Fibroblast of the conjunctiva (primary cell): ENCODE results near the gene SLX9.

Source experiments
- DNase-seq: peaks from one replicate; pipeline ENCODE4 v3.0.0-alpha.2; 2010; ENCODE audit warnings: low read depth

The SLX9 gene

GRCh38 chr21:44930543-44930981 lies 9.3 kb upstream of the SLX9 start:
- no peak for DNase-seq

- no peak for DNase-seq
Observed at GRCh38 chr21:44931137-44931500, 8.7 kb upstream of the SLX9 start.

GRCh38 chr21:44931501-44932407 lies 8.1 kb upstream of the SLX9 start:
- DNase-seq, result no peak

GRCh38 chr21:44932408-44933181 lies 7.2 kb upstream of the SLX9 start:
- no peak for DNase-seq

GRCh38 chr21:44933199-44933917 lies 6.5 kb upstream of the SLX9 start:
- no peak for DNase-seq

- no peak for DNase-seq
Observed at GRCh38 chr21:44933918-44934260, 5.9 kb upstream of the SLX9 start.

GRCh38 chr21:44934276-44934675 lies 5.6 kb upstream of the SLX9 start:
- no peak for DNase-seq

GRCh38 chr21:44934797-44935532 lies 4.9 kb upstream of the SLX9 start:
- DNase-seq, result no peak

GRCh38 chr21:44935533-44935927 lies 4.3 kb upstream of the SLX9 start:
- no peak for DNase-seq

- no peak for DNase-seq
Observed at GRCh38 chr21:44938772-44939531, 877 bp upstream of the SLX9 start.

- no peak for DNase-seq
Observed at GRCh38 chr21:44940116-44940631, 345 bp downstream of the SLX9 start.

- DNase-seq, result no peak
Observed at GRCh38 chr21:44941567-44941966, 1.7 kb downstream of the SLX9 start.

GRCh38 chr21:44942566-44942965 lies 2.7 kb downstream of the SLX9 start:
- DNase-seq, result no peak

GRCh38 chr21:44943005-44943685 lies 3.3 kb downstream of the SLX9 start:
- DNase-seq, result no peak

- no peak for DNase-seq
Observed at GRCh38 chr21:44943686-44944550, 4.1 kb downstream of the SLX9 start.

- DNase-seq, result no peak
Observed at GRCh38 chr21:44944596-44944995, 4.8 kb downstream of the SLX9 start.

- no peak for DNase-seq
Observed at GRCh38 chr21:44946254-44947041, 6.6 kb downstream of the SLX9 start.

- DNase-seq, result no peak
Observed at GRCh38 chr21:44947111-44947929, 7.5 kb downstream of the SLX9 start.
